Stomach (tissue), 4 donors: Measurements from ENCODE around the gene OGN.

Experiments
- CTCF ChIP-seq, 7 experiments: fragments of 450-650 bp in 4 of 7; fragments of 200-600 bp in 3 of 7; sonication (generic) in 3 of 7; IDR thresholded peaks; one replicate each; pipeline ENCODE4 v1.5.1; 2016 to 2019; ENCODE audit warnings: antibody characterized with exemption in 7 of 7, control low read depth in 2 of 7, mild to moderate bottlenecking in 1 of 7
- EP300 ChIP-seq: sonication (generic); formaldehyde crosslinking; IDR thresholded peaks from one replicate; pipeline ENCODE4 v1.6.1; 2017; ENCODE audit warnings: antibody characterized with exemption

DNA sequence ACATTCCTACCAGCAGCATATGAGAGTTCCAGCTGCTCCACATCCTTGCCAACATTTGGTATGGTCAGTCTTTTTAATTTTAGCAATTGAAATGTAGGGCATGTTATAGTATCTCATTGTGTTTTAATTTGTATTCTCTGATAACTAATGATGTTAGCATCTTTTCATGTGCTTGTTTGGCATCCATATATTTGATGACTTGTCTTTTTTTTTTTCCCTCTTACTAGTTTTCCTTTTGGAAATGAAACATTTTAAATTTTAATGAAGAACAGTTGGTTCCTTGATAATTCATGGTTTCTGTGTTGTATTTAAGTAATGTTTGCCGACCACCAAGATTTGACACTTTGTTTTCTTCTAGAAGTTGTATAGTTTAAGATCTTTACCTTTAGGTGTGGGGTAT, 8.8 kb downstream of the OGN start:
- TF ChIP-seq CTCF (IDR thresholded peaks at IDR 0.05) = no peak
- TF ChIP-seq EP300 = no peak
